Tongue (tissue), 2 donors: ENCODE results near the gene LINC00305. TPM values are rescaled to one million over a fixed set of nuclear protein-coding genes. Genes with fewer than 3 reads are reported as not detected.

ENCODE experiments used
- DNase-seq: peaks from one replicate; pipeline ENCODE4 v3.0.0-alpha.2; 2015
- total RNA-seq: library from RNA; depleted of rRNA; stranded (reverse); fragments of >200 nt; gene quantifications from one replicate; pipeline ENCODE4 v1.2.3, GENCODE V29; 2014

The LINC00305 gene
- not detected for total RNA-seq

DNA sequence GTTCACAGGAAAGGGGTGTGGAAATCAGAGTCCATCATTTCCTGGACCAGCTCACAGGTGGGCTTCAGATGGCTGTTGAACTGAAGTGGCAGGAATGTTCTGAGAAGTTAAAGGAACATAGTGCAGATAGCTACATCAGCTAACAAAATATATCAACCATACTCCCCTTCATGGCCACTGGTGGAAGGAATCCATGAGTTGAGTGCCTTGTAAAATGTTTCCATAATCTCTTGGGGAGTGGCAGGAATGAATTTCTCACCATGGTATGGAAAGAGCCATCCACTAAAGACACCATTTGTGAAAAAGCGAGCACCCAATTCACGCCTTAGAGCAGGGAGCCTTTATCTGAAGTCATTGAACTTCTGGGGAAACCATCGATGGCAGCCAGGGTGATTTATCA, at the start of gene LINC00305:
Gene LINC00305 (minus strand): TSS at position 101 of the 400 bp plus-strand sequence.
- no peak for DNase-seq

GRCh38 chr18:64191069-64191468, 42.2 kb upstream of the LINC00305 start:
- DNase-seq, result no peak

DNA sequence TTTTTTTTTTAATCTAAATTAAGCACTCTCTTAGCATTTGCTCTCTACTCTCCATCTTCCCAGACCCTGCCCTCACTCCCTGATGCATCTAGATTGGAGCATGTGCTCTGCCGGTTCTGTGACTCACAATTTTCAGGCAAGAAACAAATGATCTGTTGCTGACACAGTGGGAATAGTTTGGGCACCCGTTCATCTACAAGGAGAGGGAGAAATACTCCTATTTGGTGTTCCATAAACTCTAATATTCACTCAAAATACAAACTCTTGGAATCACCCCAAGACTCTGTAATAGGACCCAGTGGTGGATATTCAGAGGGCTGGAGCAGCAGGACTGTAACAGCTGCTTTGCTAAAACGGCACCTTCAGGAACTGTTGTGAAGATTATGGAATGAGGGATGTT, 37.1 kb upstream of the LINC00305 start:
- DNase-seq, result peak; percentile 37

- no peak for DNase-seq
Measured at GRCh38 chr18:64183665-64184064, 34.8 kb upstream of the LINC00305 start.

DNA sequence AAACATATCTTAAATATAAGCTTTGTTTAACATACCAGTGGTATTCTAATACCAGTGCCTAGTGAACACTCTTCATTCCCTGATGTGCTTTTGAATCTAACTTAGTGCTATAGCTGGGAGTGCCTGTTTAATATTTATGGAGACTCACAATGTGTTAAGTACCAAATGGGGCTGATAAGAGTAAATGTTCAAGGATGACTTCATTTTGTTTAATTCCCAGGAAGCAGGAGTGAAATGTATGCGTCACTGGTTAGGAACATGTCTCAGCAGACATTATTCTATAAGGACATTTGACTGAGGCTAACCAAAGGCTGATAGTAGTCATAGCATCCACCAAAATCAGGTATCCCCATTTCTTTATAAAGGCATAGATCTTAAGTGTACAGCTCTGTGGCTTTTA, 31.7 kb upstream of the LINC00305 start:
- DNase-seq, result no peak

- no peak for DNase-seq
Measured at GRCh38 chr18:64180171-64180570, 31.3 kb upstream of the LINC00305 start.

DNA sequence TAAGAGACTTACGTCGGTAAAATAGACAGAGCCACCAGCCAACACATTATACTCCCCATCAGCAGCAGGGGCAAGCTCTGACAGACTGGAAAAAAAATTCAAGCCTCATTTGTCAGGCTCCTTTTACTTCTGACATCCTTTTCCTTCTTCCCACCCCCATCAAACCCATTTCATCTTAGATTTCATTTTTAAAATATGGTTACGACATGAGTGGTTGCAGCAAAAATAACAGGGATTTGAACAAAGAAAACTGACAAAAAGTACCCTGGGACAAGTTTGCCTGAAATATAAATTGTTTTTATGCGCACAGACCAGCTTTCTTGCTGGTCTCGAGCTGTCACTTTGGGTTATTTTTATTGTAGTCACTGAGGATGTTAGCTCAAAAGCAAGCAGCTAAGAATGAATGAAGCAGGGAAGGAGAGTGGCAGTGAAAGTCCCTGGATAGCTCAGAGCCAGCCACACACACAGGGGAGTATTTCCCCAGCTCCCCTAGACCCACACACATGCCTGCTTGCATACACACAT, 30.7 kb upstream of the LINC00305 start:
- DNase-seq, result no peak

GRCh38 chr18:64178860-64179259, 30.0 kb upstream of the LINC00305 start:
- no peak for DNase-seq

- DNase-seq, result no peak
Measured at GRCh38 chr18:64175432-64175831, 26.5 kb upstream of the LINC00305 start.

- DNase-seq, result no peak
Measured at GRCh38 chr18:64171576-64171975, 22.7 kb upstream of the LINC00305 start.

- no peak for DNase-seq
Measured at GRCh38 chr18:64167408-64167925, 18.6 kb upstream of the LINC00305 start.

DNA sequence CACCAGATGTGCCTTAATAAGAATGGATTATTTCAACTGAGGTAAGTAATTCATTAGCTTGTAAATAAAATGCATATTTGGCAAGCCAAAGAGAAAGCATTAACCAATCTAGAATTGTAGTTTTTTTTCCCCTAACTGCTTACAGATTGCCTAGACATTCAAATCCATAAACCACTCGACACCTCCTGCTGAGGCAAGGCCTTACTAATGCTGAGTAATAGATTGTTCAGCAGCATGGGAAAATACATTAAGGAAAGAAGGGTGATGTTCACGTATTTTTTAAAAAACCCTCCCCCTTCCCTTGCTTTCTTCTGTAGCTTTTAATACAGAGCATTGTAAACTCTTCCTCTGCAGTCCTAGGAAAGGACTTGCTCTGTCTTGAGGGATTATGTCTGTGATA, 17.0 kb upstream of the LINC00305 start:
- no peak for DNase-seq

DNA sequence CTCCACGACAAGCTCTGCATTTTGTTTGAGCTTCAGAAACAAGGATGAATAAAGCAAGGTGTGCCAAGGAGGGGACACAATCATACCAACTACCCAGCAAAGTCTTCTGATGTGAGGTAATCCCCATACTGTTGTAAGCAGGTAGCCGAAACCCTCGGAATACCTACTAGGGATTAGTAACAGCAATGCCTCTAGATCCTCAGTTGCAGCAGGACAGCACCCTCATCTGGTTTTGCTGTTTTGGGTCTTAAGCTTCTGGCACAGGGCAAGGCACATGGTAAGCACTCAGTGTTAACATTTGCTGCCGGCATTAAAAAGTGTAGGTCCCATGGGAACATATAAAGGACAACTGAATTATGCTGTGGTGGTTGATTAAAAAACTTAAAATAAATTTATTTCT, 16.0 kb upstream of the LINC00305 start:
- no peak for DNase-seq

DNA sequence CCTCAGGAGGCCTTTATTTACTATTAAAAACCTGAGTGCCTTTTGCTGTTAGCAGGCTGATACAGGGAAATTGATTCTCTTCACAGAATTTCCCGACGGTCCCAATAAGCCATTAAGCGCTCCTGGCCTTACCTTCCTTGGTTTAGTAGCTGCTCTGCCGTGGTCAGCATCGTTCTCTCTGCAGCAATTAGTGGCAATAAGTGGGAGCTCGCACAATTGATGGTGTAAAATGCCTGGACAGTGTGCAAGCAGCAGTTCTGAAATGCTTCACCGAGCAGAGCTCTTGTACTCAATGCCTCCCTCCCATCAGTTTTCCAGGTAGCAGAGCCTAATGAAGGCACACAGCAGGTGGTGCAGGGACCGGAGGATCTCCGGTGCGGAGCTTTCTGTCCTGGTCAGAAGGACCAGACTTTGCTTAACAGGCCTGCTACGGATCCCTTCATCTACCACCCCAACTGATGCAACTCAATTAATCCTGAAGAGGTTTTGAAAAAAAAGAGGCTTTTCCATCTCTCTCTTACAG, 1.1 kb upstream of the LINC00305 start:
- no peak for DNase-seq

DNA sequence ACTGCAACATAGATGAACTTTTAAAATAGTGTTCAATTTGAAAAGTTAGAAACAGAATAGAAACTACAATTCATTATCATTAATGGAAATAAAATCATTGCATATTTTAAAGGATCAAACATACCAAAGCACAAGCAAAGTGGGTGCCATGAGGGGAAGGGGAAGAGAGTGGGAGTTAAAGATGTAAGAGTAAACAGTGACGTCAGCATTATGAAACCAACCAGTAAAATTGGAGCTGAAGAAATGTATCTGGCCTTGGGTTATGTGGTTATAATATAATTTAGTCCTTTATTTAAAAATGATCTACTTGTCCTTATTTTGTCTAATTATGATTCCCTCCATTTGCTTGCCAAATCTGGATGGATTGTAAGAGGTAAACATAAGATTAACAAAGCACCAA, 6.0 kb downstream of the LINC00305 start:
- no peak for DNase-seq

GRCh38 chr18:64137914-64138313, 11.0 kb downstream of the LINC00305 start:
- no peak for DNase-seq

- DNase-seq, result no peak
Measured at GRCh38 chr18:64134044-64134747, 14.7 kb downstream of the LINC00305 start.

GRCh38 chr18:64132871-64133270, 16.0 kb downstream of the LINC00305 start:
- DNase-seq, result no peak

DNA sequence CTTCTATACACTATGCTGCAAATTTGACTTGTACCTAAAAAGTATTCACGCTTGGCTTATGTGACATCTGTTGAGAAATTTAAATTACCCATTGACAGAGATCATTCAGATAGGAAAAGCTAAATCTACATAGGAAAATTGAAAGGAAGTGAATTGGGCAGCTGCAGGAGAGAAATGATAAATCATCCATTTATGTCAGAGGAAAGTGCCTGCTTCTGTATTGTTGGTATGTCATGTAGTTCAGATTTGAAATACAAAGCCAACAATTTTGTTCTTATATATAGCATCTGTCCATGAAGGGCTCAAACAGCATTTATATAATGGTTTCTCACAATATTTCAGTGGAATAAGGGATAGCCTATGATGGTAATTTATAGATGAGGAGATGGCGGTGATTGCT, 17.6 kb downstream of the LINC00305 start:
- DNase-seq, result no peak

DNA sequence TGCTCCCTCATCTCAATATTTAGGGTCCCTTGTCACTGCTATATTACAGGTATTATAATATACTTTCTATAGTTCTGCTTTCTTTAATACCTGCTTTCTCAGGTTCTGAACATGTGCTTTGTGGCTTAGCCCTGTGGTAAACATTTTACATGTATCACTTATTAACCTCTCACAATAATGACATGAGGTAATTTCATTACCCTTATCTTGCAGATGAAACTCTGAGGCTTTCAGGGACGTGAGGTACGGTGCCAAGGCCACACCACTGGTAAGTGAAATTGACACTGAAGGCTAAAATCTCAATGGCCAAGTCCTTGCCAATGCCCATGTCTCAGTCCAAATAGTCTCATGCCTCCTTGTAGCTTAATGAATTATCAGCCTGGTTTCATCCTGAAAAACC, 21.7 kb downstream of the LINC00305 start:
- DNase-seq, result no peak

GRCh38 chr18:64119916-64120315, 29.0 kb downstream of the LINC00305 start:
- peak; percentile 24 for DNase-seq

DNA sequence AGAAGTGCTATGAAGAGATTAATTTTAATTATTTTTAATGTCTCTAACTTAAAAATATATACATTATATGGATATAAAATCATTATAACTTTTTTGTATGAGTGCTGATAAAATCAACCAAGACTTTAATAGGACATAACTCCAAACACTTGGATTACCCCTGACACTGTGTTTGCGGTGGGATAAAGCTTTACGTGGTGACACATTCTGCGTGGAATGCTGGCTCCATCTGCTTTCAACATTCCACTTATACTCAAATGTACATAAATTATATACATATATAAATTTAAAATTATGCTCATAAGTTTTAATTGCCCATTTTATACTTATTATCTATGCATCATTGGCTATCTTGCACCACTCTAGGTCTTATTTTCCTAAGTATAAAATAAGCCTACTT, 30.5 kb downstream of the LINC00305 start:
- DNase-seq, result no peak

GRCh38 chr18:64116571-64117175, 32.2 kb downstream of the LINC00305 start:
- no peak for DNase-seq

DNA sequence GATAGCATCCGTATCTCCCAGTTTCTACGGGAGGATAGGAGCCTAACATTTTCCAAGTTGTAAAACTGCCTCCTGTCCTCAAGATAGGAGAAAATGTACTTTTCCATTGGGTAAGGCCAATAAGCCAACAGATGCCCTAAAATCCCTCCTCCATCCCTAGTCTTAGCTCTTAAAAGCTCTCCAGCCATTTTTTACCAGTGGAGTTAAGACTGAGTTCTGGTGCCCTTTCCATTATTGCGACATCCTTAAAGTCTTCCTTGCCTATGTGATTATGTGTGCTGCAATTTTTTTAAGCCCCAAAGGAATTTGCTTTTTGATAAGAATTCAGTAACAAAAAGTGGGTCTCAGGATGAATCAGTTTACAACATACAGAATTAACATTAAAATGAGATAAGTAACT, 33.0 kb downstream of the LINC00305 start:
- no peak for DNase-seq
